Measurements from ENCODE around the gene CAPN2.

CAPN2 gene

DNA sequence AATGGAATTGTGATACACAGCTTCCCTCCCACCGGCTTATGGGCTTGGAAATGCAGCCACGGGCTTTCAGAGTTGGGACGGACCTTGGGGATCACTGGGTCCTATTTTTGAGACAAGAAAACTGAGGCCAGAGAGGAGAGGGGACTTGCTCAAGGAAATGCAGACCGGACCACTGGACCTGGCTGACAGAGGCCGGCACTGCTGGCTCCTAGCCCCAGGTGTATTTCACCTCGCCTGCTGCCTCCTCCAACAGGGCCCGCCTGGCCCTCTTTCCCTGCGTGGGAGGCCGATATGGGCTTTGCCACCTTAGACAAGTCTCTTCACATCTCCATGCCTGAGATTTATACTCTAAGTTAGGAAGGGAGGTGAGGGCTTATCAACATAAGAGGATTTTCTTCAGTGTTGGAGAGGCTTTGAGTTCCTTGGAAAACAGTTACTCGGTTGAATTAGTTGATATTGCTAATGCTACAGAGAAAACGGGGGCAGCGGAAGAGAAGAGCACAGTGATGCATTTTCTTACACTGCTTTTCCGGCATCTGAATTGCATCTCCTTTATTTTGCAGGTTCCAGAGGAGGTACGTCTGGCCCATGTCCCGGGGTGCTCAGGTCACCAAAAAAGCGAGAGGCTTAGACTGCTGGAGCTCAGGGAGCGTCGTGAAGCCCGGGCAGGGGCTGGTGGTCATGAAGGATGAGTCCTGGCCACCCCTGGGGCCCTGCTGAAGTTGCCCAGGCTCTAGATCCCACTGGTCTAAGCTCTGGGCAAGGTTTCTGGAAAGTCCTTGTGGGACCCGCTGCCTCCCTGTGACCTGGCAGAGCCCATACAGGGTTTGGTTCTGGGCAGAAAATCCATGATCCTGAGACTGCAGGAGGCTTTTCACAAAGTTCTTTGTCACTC lies 44.7 kb downstream of the CAPN2 start:
- in situ Hi-C loops (cut with MboI; ENCODE audit: low sequenced_read_pairs), result loop anchor here (5.0 kb wide), 1 partner anchor 40 kb away; no protein-coding TSS in a partner anchor

DNA sequence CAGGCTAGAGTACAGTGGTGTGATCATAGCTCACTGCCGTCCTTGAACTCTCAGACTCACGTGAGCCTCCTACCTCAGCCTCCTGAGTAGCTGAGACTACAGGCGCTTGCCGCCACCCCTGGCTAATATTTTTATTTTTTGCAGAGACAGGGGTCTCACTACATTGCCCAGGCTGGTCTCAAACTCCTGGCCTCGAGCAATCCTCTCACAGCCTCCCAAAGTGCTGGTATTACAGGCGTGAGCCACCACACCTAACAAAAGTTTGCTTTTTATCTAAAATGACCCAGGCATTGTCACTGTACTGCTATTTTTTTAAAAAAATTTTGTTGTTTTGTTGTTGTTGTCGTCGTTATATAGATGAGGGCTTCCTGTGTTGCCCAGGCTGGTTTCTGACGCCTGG lies 46.4 kb downstream of the CAPN2 start:
- in situ Hi-C loops (cut with MboI; ENCODE audit: low sequenced_read_pairs), result loop anchor here (5.0 kb wide), 1 partner anchor 41 kb away; no protein-coding TSS in a partner anchor

DNA sequence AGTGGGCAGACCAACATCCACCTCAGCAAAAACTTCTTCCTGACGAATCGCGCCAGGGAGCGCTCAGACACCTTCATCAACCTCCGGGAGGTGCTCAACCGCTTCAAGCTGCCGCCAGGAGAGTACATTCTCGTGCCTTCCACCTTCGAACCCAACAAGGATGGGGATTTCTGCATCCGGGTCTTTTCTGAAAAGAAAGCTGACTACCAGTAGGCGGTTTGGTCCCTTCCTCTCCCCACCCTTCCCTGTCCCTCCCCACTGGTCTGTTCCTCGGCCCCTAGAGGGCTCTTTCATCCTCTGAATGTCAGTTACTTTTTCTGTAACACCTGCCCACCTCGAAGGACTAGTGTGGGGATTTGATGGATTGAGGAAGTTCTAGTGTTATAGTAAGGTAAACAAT lies 46.9 kb downstream of the CAPN2 start:
- in situ Hi-C loops (cut with MboI; ENCODE audit: low sequenced_read_pairs), result loop anchor here (5.0 kb wide), 1 partner anchor 42 kb away; no protein-coding TSS in a partner anchor

DNA sequence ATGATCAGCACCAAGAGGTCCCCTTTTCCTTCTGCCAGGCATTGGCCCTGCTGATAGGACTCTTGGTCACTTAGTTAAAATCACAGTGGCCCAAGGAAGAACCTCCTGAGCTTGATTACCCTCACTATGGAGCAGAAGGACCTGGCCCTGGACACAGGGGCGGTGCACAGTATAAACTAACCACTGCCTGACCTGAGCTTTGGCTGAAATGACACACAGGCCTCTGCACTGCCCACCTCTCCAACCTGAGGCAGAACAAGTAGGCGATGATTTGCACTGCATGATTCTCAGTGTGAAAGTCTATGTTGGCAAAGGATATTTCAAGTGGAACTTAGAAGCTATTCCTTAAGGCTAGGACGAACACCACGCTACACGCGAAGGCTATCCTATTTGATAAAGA lies 48.5 kb downstream of the CAPN2 start:
- in situ Hi-C loops (cut with MboI; ENCODE audit: low sequenced_read_pairs), result no loop called here

DNA sequence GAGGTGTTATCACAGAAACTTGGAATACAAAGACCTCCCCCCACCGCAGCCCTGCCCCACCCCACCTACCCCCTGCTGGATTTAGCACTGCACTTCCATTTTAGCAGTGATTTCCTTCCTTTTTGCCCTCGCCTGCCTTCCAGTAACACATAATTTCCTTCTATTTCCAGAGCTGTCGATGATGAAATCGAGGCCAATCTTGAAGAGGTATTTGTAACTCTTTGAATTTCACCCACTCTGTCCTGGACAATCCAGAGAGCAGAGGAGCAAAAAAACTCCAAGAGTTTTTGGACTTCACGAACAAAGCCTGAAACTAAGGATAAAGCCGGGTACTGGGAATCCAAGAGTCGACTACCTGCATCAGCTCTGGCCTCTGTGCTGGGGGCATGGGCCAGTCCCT lies 49.1 kb downstream of the CAPN2 start:
- in situ Hi-C loops (cut with MboI; ENCODE audit: low sequenced_read_pairs), result no loop called here

DNA sequence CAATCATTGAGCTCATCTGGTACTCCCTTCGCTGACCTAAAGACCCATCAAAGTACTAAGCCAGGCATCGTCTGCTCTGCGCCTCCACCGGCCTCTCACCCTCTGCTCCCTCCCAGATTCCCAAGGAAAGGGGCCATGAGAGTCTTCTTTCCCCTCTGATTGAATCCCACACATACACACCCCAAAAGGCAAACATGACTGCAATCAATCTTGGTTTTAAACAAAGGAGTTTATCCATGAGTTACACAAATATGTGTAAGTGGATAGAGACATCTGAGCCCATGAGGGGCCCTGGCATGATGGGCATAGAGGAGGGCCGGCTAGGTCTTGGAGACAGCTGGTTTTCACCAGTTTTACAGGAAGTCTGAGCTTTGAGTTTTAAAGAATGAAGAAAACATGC lies 50.9 kb downstream of the CAPN2 start:
- in situ Hi-C loops (cut with MboI; ENCODE audit: low sequenced_read_pairs), result no loop called here

DNA sequence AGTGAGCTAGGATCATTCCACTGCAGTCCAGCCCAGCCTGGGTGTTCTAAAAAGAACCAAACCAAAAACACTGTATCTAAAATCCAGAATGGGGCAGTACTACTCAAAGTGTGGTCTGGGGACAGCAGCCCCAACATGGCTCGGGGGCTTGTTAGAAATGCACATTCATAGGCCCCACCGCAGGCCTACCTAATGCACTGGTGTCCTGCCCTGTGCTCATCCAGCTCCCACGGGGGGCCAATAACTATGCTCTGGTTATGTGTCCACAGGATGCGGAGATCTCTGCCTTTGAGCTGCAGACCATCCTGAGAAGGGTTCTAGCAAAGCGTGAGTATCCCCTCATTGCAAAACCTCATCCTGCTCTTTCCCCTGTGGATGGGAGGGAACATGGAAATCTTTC lies 51.5 kb downstream of the CAPN2 start:
- in situ Hi-C loops (cut with MboI; ENCODE audit: low sequenced_read_pairs), result no loop called here

DNA sequence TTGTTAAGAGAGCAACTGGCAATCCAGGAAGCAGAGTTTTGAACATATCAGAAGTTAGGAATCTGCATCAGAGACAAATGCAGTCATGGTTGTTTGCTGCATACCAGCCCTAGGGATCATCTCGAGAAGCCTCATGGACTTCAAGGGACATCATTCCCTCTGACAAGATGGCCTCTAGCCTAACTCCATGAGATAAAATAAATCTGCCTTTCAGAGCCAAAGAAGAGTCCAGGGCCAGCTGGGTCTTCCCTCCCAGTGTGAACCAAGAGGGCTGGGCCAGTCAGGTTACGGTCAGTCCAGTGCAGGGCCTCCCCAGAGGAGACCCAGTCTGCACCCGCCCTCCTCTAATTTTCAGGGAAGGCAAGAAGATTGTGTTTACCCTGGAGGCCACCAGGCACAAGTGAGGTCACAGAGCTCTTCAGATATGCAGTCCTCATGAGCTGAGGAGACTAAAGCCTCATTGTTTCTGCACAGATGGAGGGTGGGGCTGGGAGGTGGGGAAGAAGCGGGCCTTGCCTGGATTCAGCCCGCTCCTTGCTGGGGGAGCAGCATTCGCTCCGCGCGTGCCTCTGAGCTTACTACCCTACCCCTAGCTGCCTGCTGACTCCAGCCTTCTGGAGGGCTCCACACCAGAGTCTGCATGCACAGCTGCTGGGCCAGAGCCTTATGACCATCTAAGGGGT lies 52.8 kb downstream of the CAPN2 start:
- in situ Hi-C loops (cut with MboI; ENCODE audit: low sequenced_read_pairs), result no loop called here

DNA sequence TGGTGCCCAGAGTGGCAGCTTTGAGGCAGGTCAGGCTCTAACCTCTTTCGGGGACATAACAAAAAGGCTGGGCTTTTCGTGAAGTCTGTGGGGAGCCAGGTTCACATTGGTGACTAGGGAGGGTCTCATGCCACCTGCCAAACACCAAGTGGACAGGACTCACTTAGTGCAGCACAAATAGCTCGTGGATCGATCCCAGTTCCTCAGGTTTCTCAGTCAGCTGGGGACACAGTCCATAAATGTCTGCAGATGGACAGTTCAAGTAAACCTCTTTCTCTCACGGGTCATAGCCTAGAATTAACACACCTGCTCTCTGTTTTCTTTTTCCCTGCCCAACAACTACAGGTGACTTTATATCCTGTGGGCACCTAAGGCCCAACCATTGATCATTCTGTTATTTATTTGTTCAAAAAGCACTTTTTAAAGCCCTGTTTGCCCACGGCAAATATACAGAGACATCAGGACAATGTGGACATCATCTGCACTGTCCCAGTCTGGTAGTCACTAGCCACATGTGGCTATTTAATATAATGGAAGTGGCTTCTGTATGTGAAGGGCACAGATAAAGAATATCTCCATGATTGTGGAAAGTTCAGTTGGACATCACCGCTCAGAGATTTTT lies 53.5 kb downstream of the CAPN2 start:
- in situ Hi-C loops (cut with MboI; ENCODE audit: low sequenced_read_pairs), result no loop called here

DNA sequence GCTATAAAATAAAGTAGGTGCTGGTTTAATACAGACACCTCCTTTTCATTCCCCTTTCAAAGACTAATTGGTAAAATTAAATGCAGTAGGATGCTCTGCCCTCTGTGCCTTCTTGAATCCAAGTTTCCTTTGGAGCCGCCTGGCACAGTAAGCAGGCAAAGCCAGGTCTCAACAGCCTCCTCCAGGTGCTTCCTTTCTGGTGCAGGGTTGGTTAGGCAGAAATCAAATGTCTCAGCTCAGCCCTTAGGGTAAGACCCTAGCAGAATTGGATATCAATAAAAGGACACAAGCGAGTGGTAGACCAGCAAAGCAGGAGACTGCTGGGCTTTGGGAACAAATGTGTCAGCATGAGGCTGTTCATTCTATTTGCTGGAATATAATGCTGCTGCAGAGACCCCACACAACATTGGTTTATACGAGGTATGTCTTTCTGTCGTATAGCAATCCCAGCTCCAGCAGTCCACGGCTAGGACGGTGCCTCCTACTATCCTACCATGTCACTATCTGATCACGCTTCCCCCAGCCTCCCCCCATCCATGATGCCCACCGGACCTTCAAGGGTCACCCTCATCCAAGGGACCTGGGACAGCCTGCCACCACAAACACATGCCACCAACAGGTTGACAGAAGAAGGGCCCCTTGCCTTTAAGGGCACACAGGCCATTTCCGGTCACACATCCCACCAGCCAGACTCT lies 58.4 kb downstream of the CAPN2 start:
- in situ Hi-C loops (cut with MboI; ENCODE audit: low sequenced_read_pairs), result no loop called here

DNA sequence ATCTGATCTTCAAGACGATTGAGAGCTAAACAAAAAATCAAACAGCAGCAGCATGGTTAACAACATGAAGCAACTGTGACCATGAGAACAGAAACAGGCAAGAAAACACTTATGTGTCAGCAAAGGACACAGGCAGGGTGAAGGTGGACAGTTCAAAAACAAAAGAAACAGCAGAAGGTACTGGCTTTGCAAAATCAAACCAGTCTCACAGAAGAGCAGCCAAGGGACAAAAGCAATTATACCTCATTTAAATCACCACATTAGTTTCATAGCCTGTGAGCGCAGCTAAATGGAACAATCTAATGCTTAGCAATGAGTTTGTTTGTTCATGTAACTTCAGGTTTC lies 59.1 kb downstream of the CAPN2 start:
- in situ Hi-C loops (cut with MboI; ENCODE audit: low sequenced_read_pairs), result no loop called here

DNA sequence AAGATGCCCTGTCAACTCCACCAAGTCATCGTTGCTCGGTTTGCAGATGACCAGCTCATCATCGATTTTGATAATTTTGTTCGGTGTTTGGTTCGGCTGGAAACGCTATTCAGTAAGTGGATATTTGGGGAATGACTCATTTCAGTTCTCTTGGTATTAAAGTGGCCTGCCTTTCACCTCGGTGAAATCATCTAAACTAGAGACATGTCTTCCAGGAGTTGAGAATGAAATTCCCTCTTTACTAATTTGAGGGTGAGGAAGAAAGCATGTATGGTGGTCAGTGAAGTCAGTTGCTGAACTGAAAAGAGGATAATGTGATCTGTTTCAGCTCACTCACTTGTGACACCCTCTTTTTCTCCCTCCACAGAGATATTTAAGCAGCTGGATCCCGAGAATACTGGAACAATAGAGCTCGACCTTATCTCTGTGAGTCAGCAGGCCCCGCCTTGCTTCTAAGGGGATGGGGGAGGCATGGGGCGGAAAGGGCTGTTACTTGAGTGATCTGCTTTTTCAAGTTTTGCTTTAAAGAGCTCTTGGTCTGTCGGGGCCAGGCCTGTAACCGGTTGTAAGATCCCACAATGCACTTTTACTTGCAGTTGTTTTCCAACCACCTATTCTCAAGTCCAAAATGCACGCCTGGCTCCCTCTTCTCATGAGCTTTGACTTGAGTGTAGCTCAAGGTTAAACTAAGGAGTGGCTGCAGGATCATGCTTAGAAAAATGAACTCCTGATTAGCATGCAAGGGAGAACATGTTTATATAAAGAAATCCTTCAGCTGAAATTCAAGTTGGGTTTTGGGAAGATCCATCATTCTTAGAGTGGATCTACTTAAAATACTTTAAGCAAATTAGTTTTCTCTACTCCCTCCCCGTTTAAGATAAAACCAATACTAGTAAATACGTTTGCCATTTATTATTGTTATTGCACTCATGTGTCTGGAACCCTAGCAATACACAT lies 59.8 kb downstream of the CAPN2 start:
- in situ Hi-C loops (cut with MboI; ENCODE audit: low sequenced_read_pairs), result no loop called here

DNA sequence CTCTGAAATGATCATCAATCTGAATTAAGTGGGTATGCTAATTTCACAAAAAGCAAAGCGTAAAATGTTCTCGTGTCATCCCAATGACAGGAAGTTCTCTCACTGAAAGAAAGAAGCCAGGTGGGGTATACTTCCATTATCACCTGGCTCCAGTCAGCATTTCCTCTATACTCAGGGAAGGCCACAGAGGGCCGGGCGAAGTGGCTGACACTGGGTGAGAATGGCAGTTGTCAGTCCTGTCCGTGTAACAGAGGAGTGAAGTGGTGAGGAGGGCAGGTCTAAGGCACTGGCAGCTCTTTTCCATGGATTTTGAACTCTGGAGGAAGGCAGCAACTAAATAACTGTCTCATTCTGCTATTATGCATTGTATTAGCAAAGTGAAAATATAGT lies 60.4 kb downstream of the CAPN2 start:
- in situ Hi-C loops (cut with MboI; ENCODE audit: low sequenced_read_pairs), result no loop called here

DNA sequence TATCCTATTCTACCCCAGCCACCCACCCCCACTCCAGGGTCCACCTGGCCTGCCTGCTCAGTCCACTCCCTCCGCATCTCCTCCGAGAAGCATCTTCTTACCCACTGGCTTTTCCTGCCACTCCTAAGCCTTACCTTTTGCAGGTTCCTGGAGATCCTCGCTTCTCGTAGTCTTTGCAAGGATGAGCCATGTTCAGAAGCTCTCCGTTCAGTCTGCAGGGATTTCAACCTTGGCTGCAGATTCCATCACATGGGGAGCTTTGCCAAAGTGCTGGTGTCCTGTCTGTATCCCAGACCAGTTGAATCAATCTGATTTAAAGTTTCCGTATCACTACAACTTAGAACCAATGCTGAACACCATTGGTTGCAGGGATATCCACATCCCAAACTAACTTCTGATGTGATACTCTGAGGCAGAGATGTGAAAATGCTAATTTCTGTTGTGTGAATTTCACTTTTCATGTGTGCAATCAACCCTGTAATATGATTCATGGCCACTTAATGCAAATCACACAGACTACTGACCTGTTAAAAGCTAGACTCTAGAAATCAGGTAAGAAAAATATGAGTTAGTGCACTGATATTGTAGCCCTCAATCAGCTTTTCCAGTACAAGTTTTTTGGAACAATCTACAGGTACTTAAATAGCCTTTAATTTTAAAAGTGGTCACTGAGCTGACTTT lies 61.9 kb downstream of the CAPN2 start:
- in situ Hi-C loops (cut with MboI; ENCODE audit: low sequenced_read_pairs), result no loop called here

DNA sequence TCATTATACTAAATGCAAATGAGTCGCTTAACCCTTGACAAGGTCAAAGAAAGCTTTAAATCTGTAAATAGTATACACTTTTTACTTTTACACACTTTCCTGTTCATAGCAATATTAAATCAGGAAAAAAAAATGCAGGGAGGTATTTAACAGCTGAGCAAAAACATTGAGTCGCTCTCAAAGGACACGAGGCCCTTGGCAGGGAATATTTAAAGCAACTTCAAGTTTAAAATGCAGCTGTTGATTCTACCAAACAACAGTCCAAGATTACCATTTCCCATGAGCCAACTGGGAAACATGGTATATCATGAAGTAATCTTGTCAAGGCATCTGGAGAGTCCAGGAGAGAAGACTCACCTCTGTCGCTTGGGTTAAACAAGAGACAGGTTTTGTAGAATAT lies 62.7 kb downstream of the CAPN2 start:
- in situ Hi-C loops (cut with MboI; ENCODE audit: low sequenced_read_pairs), result no loop called here

DNA sequence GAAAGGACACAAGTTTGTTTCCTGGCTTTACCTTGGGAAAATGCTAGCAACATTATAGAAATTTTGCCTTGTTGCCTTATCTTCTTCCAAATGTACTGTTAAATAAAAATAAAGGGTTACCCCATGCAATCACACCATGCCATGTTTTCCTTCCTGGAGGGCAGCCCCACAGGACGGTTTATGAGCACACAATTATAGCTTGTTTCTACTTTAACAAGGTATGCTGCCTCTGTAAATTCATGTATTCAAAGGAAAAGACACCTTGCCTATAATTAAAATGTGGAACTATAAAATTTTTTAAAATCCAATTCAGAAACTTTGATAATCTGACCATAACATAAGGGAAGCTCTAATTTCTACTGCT lies 63.4 kb downstream of the CAPN2 start:
- in situ Hi-C loops (cut with MboI; ENCODE audit: low sequenced_read_pairs), result no loop called here

DNA sequence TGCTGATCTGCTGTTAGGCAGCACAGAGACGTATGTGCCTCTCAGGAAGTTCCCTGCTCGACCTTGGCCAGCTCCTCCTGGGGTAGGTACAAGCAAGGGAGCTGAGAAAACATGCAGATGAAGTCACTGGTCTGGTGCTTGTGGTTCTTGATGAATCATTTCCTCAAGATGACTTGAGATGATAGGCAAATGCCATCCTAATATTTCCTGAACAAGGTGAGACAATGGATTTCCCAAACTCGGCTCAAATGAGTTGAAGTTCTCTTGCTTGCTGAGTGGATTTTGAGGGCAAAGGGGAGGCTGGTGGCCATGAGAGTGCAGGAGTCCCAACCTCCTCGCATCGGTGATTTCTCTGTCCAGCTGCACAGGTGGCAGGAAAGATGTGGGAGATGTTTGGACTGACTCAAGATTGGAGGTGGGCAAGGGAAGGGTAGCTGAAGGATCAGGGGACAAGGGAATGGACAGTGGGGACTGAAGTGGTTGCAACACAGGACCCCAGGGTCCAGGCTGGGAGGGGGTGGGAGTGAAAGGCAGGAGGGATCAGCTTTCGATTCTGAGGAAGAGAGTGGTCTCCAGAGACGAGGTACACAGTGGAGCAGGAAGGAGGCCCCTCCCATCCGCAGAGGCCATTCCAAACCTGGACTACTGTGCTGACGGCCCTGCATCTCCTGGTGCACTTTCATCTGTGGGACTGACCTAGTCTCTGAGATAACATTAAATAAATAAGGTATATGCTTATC lies 63.9 kb downstream of the CAPN2 start:
- in situ Hi-C loops (cut with MboI; ENCODE audit: low sequenced_read_pairs), result no loop called here

DNA sequence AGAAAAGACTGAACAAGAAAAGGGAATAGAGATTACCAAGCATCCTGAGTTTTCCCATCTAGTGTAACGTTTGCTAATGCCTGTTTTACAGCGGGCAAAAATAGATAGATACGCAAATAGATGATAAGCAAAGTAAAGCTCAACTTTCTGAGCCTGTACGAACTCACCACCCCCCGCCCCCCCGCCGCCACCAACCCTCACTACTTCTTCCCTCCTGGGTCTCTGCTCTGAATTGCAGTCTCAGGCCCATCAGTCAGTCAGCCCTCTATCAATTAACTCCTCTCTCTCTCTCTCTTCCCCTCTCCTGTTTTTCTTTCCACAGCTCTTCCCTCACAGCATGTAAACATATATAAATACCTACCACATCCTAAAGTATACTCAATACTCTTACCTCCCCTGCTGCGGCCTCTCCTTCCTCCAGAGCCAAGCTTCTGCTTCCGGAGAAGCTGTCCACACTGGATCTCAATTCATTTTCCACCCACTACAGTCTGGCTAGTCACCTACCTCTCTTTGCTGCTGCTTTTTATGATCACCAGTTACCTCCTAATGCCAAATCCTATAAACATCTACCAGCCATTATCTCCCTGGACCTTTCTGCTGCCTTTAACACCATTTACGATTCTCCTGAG lies 64.6 kb downstream of the CAPN2 start:
- in situ Hi-C loops (cut with MboI; ENCODE audit: low sequenced_read_pairs), result no loop called here

DNA sequence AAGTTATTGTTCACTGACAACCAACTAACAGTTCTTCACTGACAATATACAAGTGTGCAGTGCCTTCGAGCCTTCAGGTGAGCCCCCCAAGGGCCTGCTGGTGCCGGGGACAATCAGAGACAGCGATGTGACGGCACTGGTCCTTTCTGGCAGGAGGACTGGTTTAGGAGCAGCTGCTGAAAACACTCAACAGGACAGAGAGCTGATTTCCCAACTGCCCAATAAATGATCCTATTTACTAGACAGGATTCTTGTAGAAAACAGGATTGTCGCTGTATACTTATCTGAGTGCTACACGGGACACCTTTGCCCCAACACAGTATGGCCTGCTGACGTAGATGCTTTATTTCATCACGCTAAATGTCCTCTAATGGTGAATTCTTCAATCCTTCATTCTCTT lies 68.0 kb downstream of the CAPN2 start:
- in situ Hi-C loops (cut with MboI; ENCODE audit: low sequenced_read_pairs), result no loop called here

Data from HL-60/S4 (cell line).